Measurements from ENCODE around the gene RDX. TPM values are rescaled to one million over a fixed set of nuclear protein-coding genes. Genes with fewer than 3 reads are reported as not detected.

Gene RDX
- total RNA-seq, 2 donors from 2014 or later = 121 to 127 TPM

DNA sequence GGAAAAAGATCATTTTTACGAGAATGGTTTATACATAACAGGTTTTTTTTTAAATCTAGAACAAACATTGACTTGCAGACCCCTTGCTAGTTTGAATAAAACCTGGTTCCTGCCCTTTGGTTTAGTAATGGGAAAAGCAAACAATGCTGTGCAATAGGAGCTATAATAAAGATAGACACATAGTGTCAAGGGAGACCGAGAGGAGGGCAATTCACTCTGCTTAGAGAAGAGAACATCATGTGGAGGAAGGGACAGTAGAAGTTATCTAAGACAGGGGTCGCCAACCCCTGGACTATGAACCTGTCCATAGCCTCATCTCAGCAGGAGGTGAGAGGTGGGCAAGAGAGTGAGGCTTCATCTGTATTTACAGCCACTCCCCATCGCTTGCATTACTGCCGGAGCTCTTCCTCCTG is 7.0 kb upstream of the RDX start:
- Mint-ChIP-seq H3K4me1 (peaks cover 15% of the 10 kb centered on the region), H3K27me3 (ENCODE audit: insufficient read depth) (no peaks in the 10 kb centered on the region), H3K4me3 (no peak overlapping the region), H3K27ac (no peak overlapping the region), H3K36me3 (ENCODE audit: low read depth) (peaks cover 4% of the 10 kb centered on the region), H3K9me3 (peaks cover 35% of the 10 kb centered on the region)
- TF ChIP-seq, protein P1, sequence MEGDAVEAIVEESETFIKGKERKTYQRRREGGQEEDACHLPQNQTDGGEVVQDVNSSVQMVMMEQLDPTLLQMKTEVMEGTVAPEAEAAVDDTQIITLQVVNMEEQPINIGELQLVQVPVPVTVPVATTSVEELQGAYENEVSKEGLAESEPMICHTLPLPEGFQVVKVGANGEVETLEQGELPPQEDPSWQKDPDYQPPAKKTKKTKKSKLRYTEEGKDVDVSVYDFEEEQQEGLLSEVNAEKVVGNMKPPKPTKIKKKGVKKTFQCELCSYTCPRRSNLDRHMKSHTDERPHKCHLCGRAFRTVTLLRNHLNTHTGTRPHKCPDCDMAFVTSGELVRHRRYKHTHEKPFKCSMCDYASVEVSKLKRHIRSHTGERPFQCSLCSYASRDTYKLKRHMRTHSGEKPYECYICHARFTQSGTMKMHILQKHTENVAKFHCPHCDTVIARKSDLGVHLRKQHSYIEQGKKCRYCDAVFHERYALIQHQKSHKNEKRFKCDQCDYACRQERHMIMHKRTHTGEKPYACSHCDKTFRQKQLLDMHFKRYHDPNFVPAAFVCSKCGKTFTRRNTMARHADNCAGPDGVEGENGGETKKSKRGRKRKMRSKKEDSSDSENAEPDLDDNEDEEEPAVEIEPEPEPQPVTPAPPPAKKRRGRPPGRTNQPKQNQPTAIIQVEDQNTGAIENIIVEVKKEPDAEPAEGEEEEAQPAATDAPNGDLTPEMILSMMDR (conservative IDR thresholded peaks at IDR 0.05) = no peak
- H3K4me1 ChIP-seq (ENCODE audit: control insufficient read depth, insufficient read depth, low read length) = no peaks in the 10 kb centered on the region
- H3K9me3 ChIP-seq (ENCODE audit: control insufficient read depth, low read length) = peaks cover 40% of the 10 kb centered on the region
- WGBS, 2 experiments (ENCODE audit: insufficient coverage in 1 of 2, insufficient read length in 1 of 2) = 90 to 97% methylated on average over 3 to 5 of the region's 5 CpGs
- H3K9ac ChIP-seq (ENCODE audit: extremely low read depth, low read length, poor library complexity, severe bottlenecking) = no peak overlapping the region
- no peak overlapping the region for H3K27ac ChIP-seq (ENCODE audit: low read depth, low read length)
- H3K27me3 ChIP-seq (ENCODE audit: control insufficient read depth, insufficient read depth, low read length, poor library complexity, severe bottlenecking) = no peaks in the 10 kb centered on the region
- no peak for DNase-seq
- H3K36me3 ChIP-seq (ENCODE audit: control insufficient read depth, insufficient read depth, low read length) = no peaks in the 10 kb centered on the region
- no peak overlapping the region for H3K4me3 ChIP-seq (ENCODE audit: low read length)

DNA sequence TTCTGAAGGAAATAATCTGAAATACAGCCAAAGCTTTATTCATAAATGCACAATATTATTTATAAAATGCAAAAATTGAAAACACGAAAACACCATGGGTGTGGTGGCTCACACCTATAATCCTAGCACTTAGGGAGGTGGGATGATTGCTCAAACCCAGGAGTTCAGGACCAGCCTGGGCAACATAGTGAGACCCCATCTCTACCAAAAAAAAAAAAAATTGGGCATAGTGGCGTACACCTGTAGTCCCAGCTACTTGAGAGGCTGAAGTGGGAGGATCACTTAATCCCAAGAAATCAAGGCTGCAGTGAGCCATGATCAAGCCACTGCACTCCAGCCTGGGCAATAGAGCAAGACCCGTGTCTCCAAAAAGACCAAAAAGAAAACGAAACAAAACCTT is 5.2 kb upstream of the RDX start:
- TF ChIP-seq, protein P1 (conservative IDR thresholded peaks at IDR 0.05) = no peak
- Histone ChIP-seq H3K4me3 (ENCODE audit: low read length) (no peak overlapping the region), H3K27ac (ENCODE audit: low read depth, low read length) (no peak overlapping the region), H3K9me3 (ENCODE audit: control insufficient read depth, low read length) (peaks cover 40% of the 10 kb centered on the region), H3K4me1 (ENCODE audit: control insufficient read depth, insufficient read depth, low read length) (peaks cover 3% of the 10 kb centered on the region), H3K27me3 (ENCODE audit: control insufficient read depth, insufficient read depth, low read length, poor library complexity, severe bottlenecking) (no peaks in the 10 kb centered on the region), H3K36me3 (ENCODE audit: control insufficient read depth, insufficient read depth, low read length) (no peaks in the 10 kb centered on the region), H3K9ac (ENCODE audit: extremely low read depth, low read length, poor library complexity, severe bottlenecking) (no peak overlapping the region)
- H3K4me1 Mint-ChIP-seq = peaks cover 24% of the 10 kb centered on the region
- H3K36me3 Mint-ChIP-seq (ENCODE audit: low read depth) = peaks cover 4% of the 10 kb centered on the region
- H3K27me3 Mint-ChIP-seq (ENCODE audit: insufficient read depth) = no peaks in the 10 kb centered on the region
- 98 to 100% methylated on average over 3 to 4 of the region's 4 CpGs for WGBS, 2 experiments (ENCODE audit: insufficient coverage in 1 of 2, insufficient read length in 1 of 2)
- peaks cover 35% of the 10 kb centered on the region for H3K9me3 Mint-ChIP-seq
- no peak for DNase-seq
- H3K27ac Mint-ChIP-seq = no peak overlapping the region
- H3K4me3 Mint-ChIP-seq = no peak overlapping the region

DNA sequence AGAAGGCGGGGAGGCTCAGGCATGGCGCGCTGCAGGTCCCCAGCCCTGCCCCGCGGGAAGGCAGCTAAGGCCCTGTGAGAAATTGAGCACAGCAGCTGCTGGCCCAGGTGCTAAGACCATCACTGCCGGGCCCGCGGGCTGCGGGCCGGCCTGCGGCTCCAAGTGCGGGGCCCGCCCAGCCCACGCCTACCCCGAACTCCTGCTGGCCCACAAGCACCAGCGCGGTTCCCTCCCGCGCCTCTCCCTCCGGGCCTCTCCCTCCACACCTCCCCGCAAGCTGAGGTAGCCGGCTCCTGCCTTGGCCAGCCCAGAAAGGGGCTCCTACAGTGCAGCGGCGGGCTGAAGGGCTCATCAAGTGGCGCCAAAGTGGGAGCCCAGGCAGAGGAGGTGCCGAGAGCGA is 4.6 kb upstream of the RDX start:
- WGBS, 2 experiments (ENCODE audit: insufficient coverage in 1 of 2, insufficient read length in 1 of 2) = 97 to 98% methylated on average over 13 to 27 of the region's 27 CpGs

More for the DNA sequence above, 4.6 kb upstream of the RDX start:
- Histone ChIP-seq H3K36me3 (ENCODE audit: control insufficient read depth, insufficient read depth, low read length) (no peaks in the 10 kb centered on the region), H3K4me1 (ENCODE audit: control insufficient read depth, insufficient read depth, low read length) (peaks cover 3% of the 10 kb centered on the region), H3K4me3 (ENCODE audit: low read length) (no peak overlapping the region), H3K9me3 (ENCODE audit: control insufficient read depth, low read length) (peaks cover 40% of the 10 kb centered on the region), H3K27me3 (ENCODE audit: control insufficient read depth, insufficient read depth, low read length, poor library complexity, severe bottlenecking) (no peaks in the 10 kb centered on the region), H3K27ac (ENCODE audit: low read depth, low read length) (no peak overlapping the region), H3K9ac (ENCODE audit: extremely low read depth, low read length, poor library complexity, severe bottlenecking) (no peak overlapping the region)
- DNase-seq = no peak
- Mint-ChIP-seq H3K4me3 (no peak overlapping the region), H3K9me3 (peaks cover 35% of the 10 kb centered on the region), H3K27me3 (ENCODE audit: insufficient read depth) (no peaks in the 10 kb centered on the region), H3K27ac (no peak overlapping the region), H3K4me1 (peaks cover 24% of the 10 kb centered on the region), H3K36me3 (ENCODE audit: low read depth) (peaks cover 4% of the 10 kb centered on the region)
- TF ChIP-seq, protein P1 (conservative IDR thresholded peaks at IDR 0.05) = no peak
